ENCODE measurements around the gene PKD1L1.

Gene PKD1L1

DNA sequence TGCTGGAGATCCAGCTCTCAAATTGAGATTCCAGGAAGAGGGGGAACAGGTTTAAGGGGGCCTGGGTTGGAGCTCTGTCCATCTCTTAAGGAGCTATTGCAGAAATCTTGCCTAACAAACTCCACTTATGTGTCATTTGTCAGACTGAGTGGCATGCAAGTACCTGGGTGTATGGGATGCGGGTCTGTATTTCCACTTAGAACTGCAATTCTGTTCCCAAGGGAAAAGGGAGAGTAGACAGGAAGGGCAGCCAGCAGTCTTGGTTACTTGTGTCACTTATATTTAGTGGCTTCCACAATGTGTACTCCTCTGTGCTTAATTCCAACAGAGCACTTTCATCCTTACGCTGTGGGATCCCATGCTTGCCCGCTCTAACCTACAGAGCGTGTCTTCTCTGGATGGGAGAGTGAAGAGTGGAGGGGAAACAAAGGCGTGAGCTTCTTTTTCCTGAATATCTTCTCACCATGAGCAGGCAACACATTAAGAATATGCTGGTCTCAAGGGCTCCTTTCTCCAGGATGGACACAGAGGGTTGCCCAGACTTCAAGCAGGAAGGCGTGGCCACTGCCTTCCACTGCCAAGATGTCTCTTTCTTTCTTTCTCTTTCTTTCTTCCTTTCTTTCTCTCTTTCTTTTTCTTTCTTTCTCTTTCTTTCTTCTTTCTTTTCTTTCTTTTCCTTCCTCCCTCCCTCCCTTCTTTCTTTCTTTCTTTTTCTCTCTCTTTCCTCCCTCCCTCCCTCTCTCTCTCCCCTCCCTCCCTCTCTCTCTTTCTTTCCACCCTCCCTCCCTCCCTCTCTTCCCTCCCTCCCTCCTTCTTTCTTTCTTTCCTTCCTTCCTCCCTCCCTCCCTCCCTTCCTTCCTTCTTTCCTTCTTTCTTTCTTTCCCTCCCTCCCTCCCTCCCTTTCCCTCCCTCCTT is 212.6 kb downstream of the PKD1L1 start:
- no peak for DNase-seq (ENCODE audit: low spot score)

GRCh38 chr7:47734949-47735291 is 213.3 kb downstream of the PKD1L1 start:
- DNase-seq (ENCODE audit: low spot score) = no peak

DNA sequence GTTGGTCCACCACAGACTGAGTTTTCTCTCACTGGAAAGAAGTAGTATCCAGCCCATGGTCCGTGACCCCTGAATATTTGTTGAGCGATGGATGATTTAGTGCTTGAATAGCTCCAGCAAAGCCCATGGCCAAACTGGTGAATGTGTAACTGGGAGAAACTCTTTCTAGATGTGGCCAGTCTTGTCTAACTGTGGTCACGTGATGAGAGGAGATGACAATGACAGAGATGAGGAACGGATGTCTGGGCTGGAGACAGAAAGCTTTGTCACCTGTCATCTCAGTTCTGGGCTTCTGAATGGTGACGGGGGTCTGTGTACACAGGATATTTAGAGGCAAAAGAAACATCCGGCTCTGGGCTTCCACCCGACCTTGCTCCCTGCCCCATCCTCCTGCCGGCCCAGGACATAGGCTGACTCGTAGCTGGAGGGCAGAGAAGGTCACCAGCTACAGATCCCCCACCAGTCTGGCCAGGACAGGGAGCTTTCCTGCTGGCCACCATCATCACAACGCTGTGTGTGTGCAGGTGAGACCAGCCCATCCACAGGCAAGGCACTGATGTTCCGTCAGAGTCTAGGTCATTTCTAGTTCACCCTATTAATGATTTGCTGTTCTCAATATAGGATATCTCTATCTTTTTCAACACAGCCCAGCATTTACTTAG is 213.8 kb downstream of the PKD1L1 start:
- no peak for DNase-seq (ENCODE audit: low spot score)

- DNase-seq (ENCODE audit: low spot score) = no peak
These were observed 218.1 kb downstream of the PKD1L1 start for GRCh38 chr7:47730142-47730541.

- peak; percentile 26 for DNase-seq (ENCODE audit: low spot score)
These were observed 222.1 kb downstream of the PKD1L1 start for GRCh38 chr7:47726047-47726726.

DNA sequence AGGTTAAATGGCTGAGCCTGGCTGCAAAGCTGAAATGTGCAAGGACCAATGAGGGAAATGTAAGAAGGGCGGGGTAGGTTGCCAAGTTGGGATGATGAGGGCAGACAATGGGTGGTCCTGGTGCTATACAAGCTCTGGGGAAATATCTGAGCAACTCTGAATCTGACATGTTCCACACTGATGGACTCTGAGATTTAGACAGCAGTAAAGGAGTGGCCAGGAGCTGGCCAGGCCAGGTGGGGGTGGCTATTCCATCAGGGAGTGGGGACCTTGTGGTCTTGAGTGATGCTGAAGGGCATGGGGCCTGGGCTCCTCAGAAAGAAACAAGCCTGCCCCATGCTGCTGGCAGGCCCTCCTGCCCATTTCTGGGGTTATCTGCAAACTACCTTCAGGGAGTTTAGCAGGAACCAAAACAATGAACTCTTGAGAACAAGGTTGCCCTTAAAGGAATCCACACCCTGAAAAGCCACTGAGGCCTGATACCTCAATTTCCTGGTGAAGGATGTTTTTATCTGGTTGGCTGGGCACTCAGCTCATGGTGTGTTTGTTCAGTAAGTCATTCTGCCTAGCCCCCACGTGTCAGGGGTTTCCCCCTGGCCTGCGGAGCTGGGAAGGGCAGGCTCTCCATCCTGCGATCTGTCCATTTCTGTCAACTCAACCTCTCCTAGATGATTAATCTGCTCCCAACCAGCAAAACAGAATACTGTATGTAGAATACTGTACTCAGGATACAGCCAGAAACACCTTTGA is 223.1 kb downstream of the PKD1L1 start:
- peak; percentile 53 for DNase-seq (ENCODE audit: low spot score)

Measured in NAMALWA (cell line).